NT2/D1 (cell line): ENCODE measurements around the gene ARAF.

Experiments
- SUZ12 ChIP-seq: IDR thresholded peaks from 2 replicates; pipeline ENCODE4 v1.6.1; 2011; ENCODE audit not compliant: insufficient read length, insufficient read depth; ENCODE audit errors: extremely low read depth
- YY1 ChIP-seq: IDR thresholded peaks from 2 replicates; pipeline ENCODE4 v1.6.1; 2011; ENCODE audit not compliant: insufficient read length, insufficient read depth
- ZNF274 ChIP-seq: IDR thresholded peaks from 2 replicates; pipeline ENCODE4 v1.6.1; 2011; ENCODE audit warnings: mild to moderate bottlenecking, low read depth, low read length

DNA sequence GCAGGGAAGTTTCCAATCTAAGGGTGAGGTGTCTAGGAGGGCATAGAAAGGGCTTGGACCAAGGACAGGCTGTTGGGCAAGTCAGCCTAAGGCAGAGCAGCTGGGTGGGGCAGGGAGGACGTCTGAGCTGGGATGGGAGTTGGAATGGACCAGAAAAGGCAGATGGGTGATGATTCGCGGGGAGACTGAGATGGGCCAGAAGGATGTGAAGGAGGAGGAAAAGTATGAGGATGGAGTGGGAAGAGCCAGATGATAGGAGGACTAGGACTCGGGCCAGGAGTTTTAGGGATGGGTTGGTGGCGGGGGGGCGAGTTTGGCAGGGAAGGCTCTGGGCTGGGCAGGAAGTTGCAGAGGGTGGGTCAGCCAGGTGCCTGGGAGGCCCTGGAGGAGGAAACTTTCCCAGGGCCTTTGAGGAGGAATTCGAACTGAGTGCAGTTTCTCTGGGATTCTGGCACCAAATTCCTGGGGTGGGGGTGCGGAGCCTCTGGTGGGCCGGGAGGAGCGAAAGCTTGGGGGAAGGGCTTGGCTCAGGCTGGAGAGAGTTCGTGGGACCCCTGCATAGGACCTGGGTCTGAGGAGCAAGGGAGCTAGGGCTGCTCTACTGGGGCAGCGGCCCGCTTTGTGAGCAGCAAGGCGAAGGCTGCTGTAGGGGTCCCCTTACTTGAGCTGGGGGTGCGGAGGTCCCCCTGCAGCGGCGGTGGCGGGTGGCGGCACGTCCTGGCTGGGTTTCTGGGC, 12.5 kb downstream of the ARAF start:
- no peak for TF ChIP-seq YY1
- no peak for TF ChIP-seq SUZ12
- no peak for TF ChIP-seq ZNF274
